ENCODE measurements around the gene POU6F2. TPM values are rescaled to one million over a fixed set of nuclear protein-coding genes. Genes with fewer than 3 reads are reported as not detected.
"Not testable (repeated sequence)": the region's sequence is repeated elsewhere in the genome, so short reads cannot be mapped to it uniquely, and the experiment has no call there.

The POU6F2 gene
- under 1 TPM; 0.06 to 0.13 (median 0.09) TPM for polyA plus RNA-seq (ENCODE audit: insufficient read depth in 1 of 5, insufficient read length in 5 of 5, low replicate concordance in 1 of 5)
- long read RNA-seq, donor 1 = 0 reads
- long read RNA-seq, donor 2 = 0 reads
- long read RNA-seq, donor 3 = 0 reads
- long read RNA-seq, donor 4 = 0 reads
- long read RNA-seq, donor 5 = 0 reads
- long read RNA-seq, donor 6 = 0 reads
- long read RNA-seq, donor 7 = 0 reads
- long read RNA-seq, donor 8 = 0 reads

GRCh38 chr7:38977685-38978084 is at the start of gene POU6F2:
TSS of gene POU6F2 (plus strand) at chr7:38977909. CDS start at chr7:38977954, 45 bp downstream.
- no peak for DNase-seq

- DNase-seq = no peak
These were observed 49.2 kb upstream of the POU6F2 start for GRCh38 chr7:38928506-38928905.

- peak; percentile 22 to 34 for DNase-seq
These were observed 48.1 kb upstream of the POU6F2 start for GRCh38 chr7:38929460-38930171.

- peak; percentile 33 to 55 for DNase-seq
These were observed 45.1 kb upstream of the POU6F2 start for GRCh38 chr7:38932509-38933168.

GRCh38 chr7:38934051-38934450 is 43.7 kb upstream of the POU6F2 start:
- DNase-seq = no peak

- DNase-seq = no peak
These were observed 43.2 kb upstream of the POU6F2 start for GRCh38 chr7:38934536-38934935.

GRCh38 chr7:38936641-38937040 is 41.1 kb upstream of the POU6F2 start:
- no peak for DNase-seq

- no peak for DNase-seq
These were observed 39.7 kb upstream of the POU6F2 start for GRCh38 chr7:38938001-38938485.

- no peak for DNase-seq
These were observed 39.1 kb upstream of the POU6F2 start for GRCh38 chr7:38938589-38938988.

- no peak for DNase-seq
These were observed 36.9 kb upstream of the POU6F2 start for GRCh38 chr7:38940774-38941173.

- DNase-seq = no peak
These were observed 35.2 kb upstream of the POU6F2 start for GRCh38 chr7:38942431-38943051.

GRCh38 chr7:38947541-38947940 is 30.2 kb upstream of the POU6F2 start:
- not testable (repeated sequence) for DNase-seq

GRCh38 chr7:38950309-38950708 is 27.4 kb upstream of the POU6F2 start:
- DNase-seq = no peak

- no peak for DNase-seq
These were observed 26.5 kb upstream of the POU6F2 start for GRCh38 chr7:38951213-38951612.

- no peak for DNase-seq
These were observed 24.5 kb upstream of the POU6F2 start for GRCh38 chr7:38953227-38953626.

- DNase-seq = no peak
These were observed 23.7 kb upstream of the POU6F2 start for GRCh38 chr7:38953971-38954370.

GRCh38 chr7:38955892-38956291 is 21.8 kb upstream of the POU6F2 start:
- DNase-seq = no peak

GRCh38 chr7:38962028-38962427 is 15.7 kb upstream of the POU6F2 start:
- DNase-seq = no peak

GRCh38 chr7:38964921-38965320 is 12.8 kb upstream of the POU6F2 start:
- no peak for DNase-seq

- DNase-seq = no peak
These were observed 3.9 kb upstream of the POU6F2 start for GRCh38 chr7:38973760-38974159.

- DNase-seq = peak in 1 of 2 donors; percentile 3
These were observed 1.7 kb upstream of the POU6F2 start for GRCh38 chr7:38975944-38976392.

GRCh38 chr7:38978491-38978890 is 782 bp downstream of the POU6F2 start:
- DNase-seq = no peak
